CD4-positive, alpha-beta T cell treated with Interleukin-17A for 1 hour (primary cell): ENCODE data around the gene ITGB2.
"Not testable (repeated sequence)": the region's sequence is repeated elsewhere in the genome, so short reads cannot be mapped to it uniquely, and the experiment has no call there.

ENCODE experiments used
- DNase-seq: peaks from one replicate; pipeline ENCODE4 v3.0.0-alpha.2; 2020

The ITGB2 gene

DNA sequence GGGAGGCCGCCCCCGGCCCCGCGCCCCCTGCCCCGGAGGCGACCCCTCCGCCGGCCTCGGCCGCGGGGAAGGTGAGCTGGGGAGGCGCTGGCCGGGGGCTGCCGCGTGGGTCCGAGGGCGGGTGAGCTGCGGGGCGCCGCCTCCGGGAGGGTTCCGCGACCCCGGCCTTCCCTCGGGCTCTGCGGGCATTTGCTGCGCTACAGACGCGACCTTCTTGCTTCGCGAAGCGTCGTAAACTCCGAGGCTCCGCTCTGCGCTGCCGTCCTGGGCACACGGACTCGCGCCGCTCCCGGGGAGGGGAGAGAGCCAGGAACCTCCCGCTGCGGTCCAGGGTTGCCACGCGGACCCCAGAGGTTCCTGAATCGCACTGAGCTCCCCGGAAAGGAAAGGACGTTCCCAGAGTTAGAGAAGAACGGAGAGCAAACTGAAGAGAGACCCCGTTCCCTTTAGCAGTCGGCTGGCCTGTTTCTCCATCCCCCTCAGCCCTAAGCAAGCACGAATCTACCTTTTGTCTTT is 19.5 kb upstream of the ITGB2 start:
- DNase-seq, result no peak

GRCh38 chr21:44939532-44940115 is 18.9 kb upstream of the ITGB2 start, which contains the start of gene SLX9:
Gene SLX9, plus strand, starts transcription at chr21:44940029. Its CDS starts 29 bp downstream, at chr21:44940058.
- DNase-seq, result peak; percentile 80

DNA sequence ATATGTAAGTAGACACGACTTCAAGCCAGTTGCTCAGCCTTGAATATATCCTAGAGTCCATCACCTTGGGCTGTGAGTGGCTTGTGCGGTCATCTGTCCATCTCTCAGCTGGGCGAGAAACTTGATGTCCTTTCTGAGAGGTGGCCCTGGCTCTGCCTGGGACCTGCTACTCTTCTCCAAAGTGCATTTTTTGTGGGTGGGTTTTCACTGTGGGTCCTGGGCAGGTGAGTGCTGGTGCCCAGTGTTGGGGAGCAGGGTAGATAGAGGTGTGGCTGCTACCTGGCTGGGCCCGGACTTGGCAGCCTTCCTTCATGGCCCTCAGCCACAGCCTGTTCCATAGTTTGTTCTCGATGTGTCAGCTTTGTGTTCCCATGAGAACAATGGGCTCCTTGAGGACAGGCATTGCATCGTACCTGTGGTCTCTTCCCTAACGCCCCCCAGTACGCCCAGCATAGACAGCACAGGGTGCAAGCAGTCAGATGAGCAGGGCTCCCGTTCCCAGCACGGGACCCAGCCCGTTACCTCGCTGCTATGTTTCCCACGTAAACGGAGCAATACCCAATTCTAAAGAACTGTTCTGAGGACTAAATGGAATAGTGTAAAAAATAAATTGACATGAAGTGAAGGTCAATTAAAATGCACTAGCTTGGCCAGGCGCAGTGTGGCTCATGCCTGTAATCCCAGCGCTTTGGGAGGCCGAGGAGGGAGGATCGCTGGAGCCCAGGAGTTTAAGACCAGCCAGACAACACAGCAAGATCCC is 18.3 kb upstream of the ITGB2 start:
- no peak for DNase-seq

DNA sequence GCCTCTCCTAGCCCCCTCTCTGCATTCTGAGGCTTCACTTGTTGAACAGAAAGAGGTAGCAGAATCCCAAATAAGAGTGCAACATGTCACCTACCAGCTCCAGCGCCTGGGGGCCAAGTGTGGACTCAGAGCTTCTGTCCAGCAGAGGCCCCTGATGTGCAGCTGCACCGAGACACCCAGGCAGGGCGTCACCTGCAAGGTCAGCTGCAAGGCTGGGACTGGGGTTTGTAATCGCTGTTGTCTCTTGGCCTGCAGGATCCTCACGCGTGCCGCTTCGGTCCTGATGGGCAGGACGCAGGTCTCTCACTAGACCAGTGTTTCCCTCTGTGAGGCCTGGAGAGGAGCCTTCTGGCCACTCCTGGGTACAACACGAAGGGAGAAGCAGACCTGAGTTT is 14.8 kb upstream of the ITGB2 start:
- DNase-seq, result no peak

- no peak for DNase-seq
These were observed 14.3 kb upstream of the ITGB2 start for GRCh38 chr21:44934797-44935532.

DNA sequence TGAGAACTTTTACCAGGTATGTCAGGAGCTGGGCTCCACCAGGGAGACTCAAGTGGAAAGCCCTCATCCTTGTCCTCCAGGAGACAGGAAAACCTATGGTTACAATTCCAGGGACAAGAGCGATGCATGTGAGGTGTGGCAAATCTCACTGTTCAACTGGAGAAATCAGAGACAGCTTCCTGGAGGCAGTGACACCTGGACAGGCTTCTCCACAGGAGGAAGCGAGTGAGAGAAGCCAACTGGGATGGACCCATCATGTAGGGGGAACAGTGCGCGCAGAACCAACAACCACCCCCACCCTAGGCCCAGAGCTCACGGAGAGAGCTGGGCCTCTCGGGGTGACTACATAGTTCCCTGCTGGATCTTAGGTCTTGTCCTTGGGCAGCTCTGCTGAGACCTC is 13.6 kb upstream of the ITGB2 start:
- DNase-seq, result no peak

DNA sequence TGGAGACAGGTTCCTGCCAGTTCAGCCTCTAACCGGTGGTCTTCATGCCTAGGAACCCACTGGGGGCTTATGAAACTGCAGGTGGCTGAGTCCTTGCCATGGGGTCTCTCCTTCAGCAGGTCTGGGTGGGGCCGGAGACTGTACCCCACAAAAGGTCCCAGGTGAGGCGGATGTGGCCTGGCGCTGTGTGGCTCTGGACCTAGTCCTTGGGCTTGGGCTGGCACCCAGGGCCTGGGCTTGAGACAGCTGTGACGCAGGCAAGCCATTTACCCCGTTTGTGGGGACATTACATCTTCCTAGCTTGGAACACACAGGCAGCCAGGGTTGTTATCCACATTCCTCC is 13.2 kb upstream of the ITGB2 start:
- DNase-seq, result no peak

- DNase-seq, result no peak
These were observed 12.7 kb upstream of the ITGB2 start for GRCh38 chr21:44933199-44933917.

- peak; percentile 69 for DNase-seq
These were observed 11.9 kb upstream of the ITGB2 start for GRCh38 chr21:44932408-44933181.

GRCh38 chr21:44931501-44932407 is 11.1 kb upstream of the ITGB2 start:
- DNase-seq, result no peak

DNA sequence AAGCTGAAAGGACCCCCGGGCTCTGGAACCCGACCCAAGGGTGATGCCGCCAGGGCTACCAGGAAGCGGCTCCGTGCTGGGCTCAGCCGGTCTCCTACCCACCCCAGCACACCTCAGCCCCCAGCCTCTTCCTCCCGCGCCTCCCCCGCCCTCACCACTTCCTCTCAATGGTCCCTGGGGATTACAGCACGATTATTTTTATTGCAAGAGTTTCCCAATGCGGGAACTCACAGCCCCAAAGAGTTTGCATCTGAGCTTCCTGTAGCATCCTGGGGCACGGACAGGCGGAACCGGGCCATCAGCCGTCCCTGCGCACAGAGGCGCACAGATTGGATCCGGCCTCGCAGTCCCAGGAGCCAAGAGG is 10.4 kb upstream of the ITGB2 start:
- DNase-seq, result peak; percentile 45

- DNase-seq, result peak; percentile 85
These were observed 9.9 kb upstream of the ITGB2 start for GRCh38 chr21:44930543-44930981.

DNA sequence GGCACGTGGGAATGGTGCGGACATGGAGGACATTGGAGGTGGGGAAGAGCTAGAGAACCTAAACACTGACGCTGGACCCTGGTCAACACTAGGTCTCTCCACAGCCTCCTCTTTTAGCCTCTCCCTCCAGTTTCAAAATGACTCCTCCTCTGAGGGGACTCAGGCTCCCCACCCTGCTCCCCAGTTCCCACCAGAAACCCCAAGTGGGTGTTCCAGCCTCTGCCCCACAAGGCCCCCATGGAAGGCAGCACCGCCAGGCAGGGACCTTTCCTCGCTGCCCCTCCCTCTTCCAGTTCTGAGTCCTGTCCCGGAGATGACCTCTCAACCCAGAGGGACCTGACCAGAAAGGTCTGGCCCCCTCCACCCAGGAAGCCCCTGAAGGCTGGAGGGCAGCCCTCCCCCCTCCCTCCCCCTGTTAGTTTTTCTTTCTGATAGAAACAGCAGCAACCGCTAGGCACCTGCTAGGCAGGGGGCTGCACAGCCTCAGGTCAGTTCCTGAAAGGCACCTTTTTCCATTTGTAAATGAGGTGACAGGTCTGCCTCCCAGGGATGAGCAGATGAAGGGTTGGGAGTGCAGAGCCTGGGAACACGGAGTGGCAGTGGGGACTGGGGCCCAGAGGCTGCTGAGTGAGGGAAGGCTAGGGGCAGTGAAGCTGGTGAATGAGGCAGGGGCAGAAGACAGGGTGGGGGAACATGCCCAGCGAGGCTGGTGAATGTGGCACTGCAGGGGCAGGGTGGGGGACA is 9.3 kb upstream of the ITGB2 start:
- no peak for DNase-seq

GRCh38 chr21:44929242-44929798 is 8.6 kb upstream of the ITGB2 start:
- DNase-seq, result no peak

GRCh38 chr21:44928500-44929241 is 8.0 kb upstream of the ITGB2 start:
- DNase-seq, result not testable (repeated sequence)

- DNase-seq, result peak; percentile 88
These were observed 7.1 kb upstream of the ITGB2 start for GRCh38 chr21:44927587-44928461.

GRCh38 chr21:44927259-44927586 is 6.5 kb upstream of the ITGB2 start:
- DNase-seq, result no peak

- peak; percentile 61 for DNase-seq
These were observed 5.8 kb upstream of the ITGB2 start for GRCh38 chr21:44926331-44927101.
